Astrocyte of the cerebellum (primary cell): ENCODE data around the gene DCC.

ENCODE experiments used
- DNase-seq: peaks from one replicate; pipeline ENCODE4 v3.0.0-alpha.2; 2011; ENCODE audit warnings: low read depth
- H3K4me3 ChIP-seq: 2 replicates; pipeline ENCODE4 v1.5.1; 2011; ENCODE audit warnings: mild to moderate bottlenecking, low read depth, low read length, moderate library complexity
- CTCF ChIP-seq: IDR thresholded peaks from 2 replicates; pipeline ENCODE4 v1.5.1; 2012; ENCODE audit warnings: low read length, low read depth, moderate library complexity, mild to moderate bottlenecking; ENCODE audit errors: missing control alignments
- in situ Hi-C: cut with HindIII; loops from 2 replicates; pipeline ENCODE4 v1.10.0; 2017; ENCODE audit warnings: low sequenced_read_pairs

DCC gene

GRCh38 chr18:52408800-52409302 lies 68.9 kb downstream of the DCC start:
- in situ Hi-C loops = no loop called here
- no peak overlapping the region for H3K4me3 ChIP-seq
- no peak for DNase-seq
- TF ChIP-seq CTCF = no peak

GRCh38 chr18:52409727-52410126 lies 69.7 kb downstream of the DCC start:
- H3K4me3 ChIP-seq = no peak overlapping the region
- no peak for TF ChIP-seq CTCF
- in situ Hi-C loops = no loop called here
- DNase-seq = no peak

GRCh38 chr18:52415131-52415530 lies 75.1 kb downstream of the DCC start:
- in situ Hi-C loops = no loop called here
- TF ChIP-seq CTCF = no peak
- no peak overlapping the region for H3K4me3 ChIP-seq
- DNase-seq = no peak

- in situ Hi-C loops = no loop called here
- TF ChIP-seq CTCF = no peak
- DNase-seq = no peak
- H3K4me3 ChIP-seq = no peak overlapping the region
These were observed 83.1 kb downstream of the DCC start for GRCh38 chr18:52422985-52423601.

GRCh38 chr18:52426041-52426440 lies 86.0 kb downstream of the DCC start:
- DNase-seq = no peak
- no peak overlapping the region for H3K4me3 ChIP-seq
- no peak for TF ChIP-seq CTCF
- in situ Hi-C loops = no loop called here

- no peak for DNase-seq
- in situ Hi-C loops = no loop called here
- no peak for TF ChIP-seq CTCF
- H3K4me3 ChIP-seq = no peak overlapping the region
These were observed 86.5 kb downstream of the DCC start for GRCh38 chr18:52426462-52426861.
